ENCODE results near the gene AGGF1. TPM values are rescaled to one million over a fixed set of nuclear protein-coding genes. Genes with fewer than 3 reads are reported as not detected.

AGGF1 gene, protein sequence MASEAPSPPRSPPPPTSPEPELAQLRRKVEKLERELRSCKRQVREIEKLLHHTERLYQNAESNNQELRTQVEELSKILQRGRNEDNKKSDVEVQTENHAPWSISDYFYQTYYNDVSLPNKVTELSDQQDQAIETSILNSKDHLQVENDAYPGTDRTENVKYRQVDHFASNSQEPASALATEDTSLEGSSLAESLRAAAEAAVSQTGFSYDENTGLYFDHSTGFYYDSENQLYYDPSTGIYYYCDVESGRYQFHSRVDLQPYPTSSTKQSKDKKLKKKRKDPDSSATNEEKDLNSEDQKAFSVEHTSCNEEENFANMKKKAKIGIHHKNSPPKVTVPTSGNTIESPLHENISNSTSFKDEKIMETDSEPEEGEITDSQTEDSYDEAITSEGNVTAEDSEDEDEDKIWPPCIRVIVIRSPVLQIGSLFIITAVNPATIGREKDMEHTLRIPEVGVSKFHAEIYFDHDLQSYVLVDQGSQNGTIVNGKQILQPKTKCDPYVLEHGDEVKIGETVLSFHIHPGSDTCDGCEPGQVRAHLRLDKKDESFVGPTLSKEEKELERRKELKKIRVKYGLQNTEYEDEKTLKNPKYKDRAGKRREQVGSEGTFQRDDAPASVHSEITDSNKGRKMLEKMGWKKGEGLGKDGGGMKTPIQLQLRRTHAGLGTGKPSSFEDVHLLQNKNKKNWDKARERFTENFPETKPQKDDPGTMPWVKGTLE
- total RNA-seq, result 27.9 and 29.6 TPM in 2 replicates

DNA sequence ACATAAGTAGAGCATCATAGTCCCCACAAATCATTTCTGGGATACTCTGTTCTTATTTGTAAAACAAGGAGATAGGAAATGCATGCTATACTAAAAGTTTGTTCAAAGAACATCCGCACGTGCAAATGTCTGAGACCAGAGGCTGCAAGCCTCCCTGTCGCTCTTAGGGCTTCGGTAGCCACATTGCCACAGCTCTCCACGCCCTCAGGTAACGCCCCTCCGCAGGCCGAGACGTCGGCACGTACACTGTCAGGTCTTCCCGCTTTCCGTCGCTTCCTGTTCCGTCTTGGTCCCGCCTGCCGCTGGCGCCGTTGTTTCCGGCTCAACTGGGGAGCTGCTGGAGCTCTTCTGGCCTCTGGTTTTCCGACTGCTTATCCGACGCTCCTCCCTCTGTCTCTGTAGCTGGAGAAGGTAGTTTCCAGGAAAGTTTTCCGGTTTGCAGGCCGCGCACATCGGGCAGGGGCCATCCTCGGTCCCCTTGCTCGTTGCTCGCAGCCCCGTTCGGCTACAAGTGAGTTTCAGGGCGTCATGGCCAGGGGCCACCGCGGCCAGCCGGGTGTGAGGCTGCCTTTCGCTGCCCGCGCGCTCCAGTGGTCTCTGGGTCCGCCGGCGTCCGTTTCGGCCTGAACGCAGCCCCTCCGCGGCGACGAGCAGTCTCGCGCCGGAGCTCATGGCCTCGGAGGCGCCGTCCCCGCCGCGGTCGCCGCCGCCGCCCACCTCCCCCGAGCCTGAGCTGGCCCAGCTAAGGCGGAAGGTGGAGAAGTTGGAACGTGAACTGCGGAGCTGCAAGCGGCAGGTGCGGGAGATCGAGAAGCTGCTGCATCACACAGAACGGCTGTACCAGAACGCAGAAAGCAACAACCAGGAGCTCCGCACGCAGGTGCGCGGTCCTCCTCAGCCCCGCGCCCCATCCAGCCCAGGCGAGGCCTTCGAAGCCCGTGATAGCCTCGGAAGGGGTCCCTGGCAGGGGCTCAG lies at the start of gene AGGF1:
Gene AGGF1, plus strand, starts transcription at position 308 of the 975 bp plus-strand sequence. Its CDS starts 363 bp downstream, at position 671.

DNA sequence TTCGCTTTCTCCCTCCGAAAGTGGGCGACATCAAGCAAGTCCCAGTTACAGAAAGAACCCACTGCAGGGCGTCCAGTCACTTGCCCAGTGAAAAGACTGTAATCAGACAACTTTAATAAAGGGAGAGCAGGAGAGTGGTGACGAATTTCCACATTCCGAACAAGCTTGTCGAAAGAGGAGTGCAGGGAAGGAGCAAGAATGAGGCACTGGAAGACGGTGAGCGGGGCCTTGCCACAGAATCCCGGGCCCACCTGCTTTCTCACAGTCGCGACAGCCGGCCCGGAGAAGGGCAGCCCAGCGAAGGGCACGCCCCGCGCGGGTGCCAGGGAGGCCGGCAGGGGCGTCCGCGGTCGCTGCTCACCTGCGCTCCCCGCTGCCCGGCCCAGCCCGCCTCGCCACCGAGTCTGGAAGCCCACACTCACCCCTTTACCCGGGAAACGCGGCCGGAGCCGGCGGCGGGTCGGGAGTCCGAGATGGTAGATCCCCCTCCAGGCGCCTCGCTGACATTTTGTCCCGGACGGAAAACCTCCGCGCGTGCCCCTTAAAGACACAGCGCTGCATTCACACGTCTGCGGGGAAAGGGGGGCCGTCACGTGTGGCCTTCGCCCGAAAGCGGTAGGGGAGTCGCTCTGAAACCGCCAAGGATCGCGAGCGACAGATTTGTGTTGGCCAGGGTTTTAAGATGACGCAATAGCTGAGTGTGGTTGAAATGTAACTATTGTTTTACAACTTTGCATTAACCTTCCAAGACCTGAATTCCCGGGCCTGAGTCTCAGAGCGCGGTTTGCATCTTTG lies 56.7 kb downstream of the AGGF1 start, which contains the start of gene ZBED3:
Gene ZBED3, minus strand, starts transcription at position 597 of the 795 bp plus-strand sequence. CDS start 9,407 bp downstream, outside the sequence.

Other genes starting within 250 kb of the AGGF1 start
- 7.5 and 24.3 TPM in 2 replicates for gene F2RL1, start 211.4 kb upstream of the AGGF1 start, total RNA-seq
- gene S100Z, start 180.4 kb upstream of the AGGF1 start, total RNA-seq, result not detected in 2 replicates
- gene CRHBP, start 77.4 kb upstream of the AGGF1 start, total RNA-seq, result 0.13 and 0.75 TPM in 2 replicates
- gene ZBED3, start 56.9 kb downstream of the AGGF1 start, total RNA-seq, result 0.40 and 0.81 TPM in 2 replicates
- gene PDE8B, start 180.3 kb downstream of the AGGF1 start, total RNA-seq, result 0.06 and 0.13 TPM in 2 replicates